DND-41 (cell line): ENCODE measurements around the gene NRP1.

Experiments used
- ATAC-seq: fragments of 200-7000 bp; cut with Tn5 transposase; 3 replicates; pipeline ENCODE4 v1.9.1; 2021; ENCODE audit warnings: low read depth; ENCODE audit not compliant: insufficient read depth
- DNase-seq: peaks from one replicate; pipeline ENCODE4 v3.0.0-alpha.2; 2020
- H2AFZ ChIP-seq: 2 replicates; pipeline ENCODE4 v1.6.0; 2012; ENCODE audit warnings: low read depth, low read length
- H3K27ac ChIP-seq: 2 replicates; pipeline ENCODE4 v1.5.1; 2012; ENCODE audit warnings: low read length, inconsistent platforms
- H3K27me3 ChIP-seq: fragments of 200-600 bp; sonication (generic); 2 replicates; pipeline ENCODE4 v1.6.0; 2012; ENCODE audit warnings: low read length, mild to moderate bottlenecking, inconsistent platforms; ENCODE audit not compliant: insufficient read depth, poor library complexity
- H3K36me3 ChIP-seq: 2 replicates; pipeline ENCODE4 v1.5.1; 2012; ENCODE audit warnings: low read length, inconsistent platforms; ENCODE audit not compliant: insufficient read depth
- H3K4me1 ChIP-seq: 2 replicates; pipeline ENCODE4 v1.5.1; 2012; ENCODE audit warnings: mild to moderate bottlenecking, low read length; ENCODE audit not compliant: insufficient read depth
- H3K4me2 ChIP-seq: 2 replicates; pipeline ENCODE4 v1.6.0; 2012; ENCODE audit warnings: mild to moderate bottlenecking, moderate library complexity, low read length, inconsistent platforms; ENCODE audit not compliant: insufficient read depth
- H3K4me3 ChIP-seq, 2 experiments: fragments of 200-600 bp in 1 of 2; shearing (Covaris generic) in 1 of 2; 2 replicates each; pipeline ENCODE4 v1.5.1; 2012 to 2016; ENCODE audit warnings: inconsistent platforms in 2 of 2, low read length in 2 of 2, mild to moderate bottlenecking in 2 of 2, low read depth in 1 of 2, moderate library complexity in 1 of 2
- H3K79me2 ChIP-seq: 2 replicates; pipeline ENCODE4 v1.6.0; 2012; ENCODE audit warnings: low read length, inconsistent platforms; ENCODE audit not compliant: insufficient read depth
- H3K9ac ChIP-seq: 2 replicates; pipeline ENCODE4 v1.6.0; 2012; ENCODE audit warnings: low read depth, mild to moderate bottlenecking, inconsistent platforms, low read length, moderate library complexity
- H3K9me3 ChIP-seq: 2 replicates; pipeline ENCODE4 v1.5.1; 2012; ENCODE audit warnings: low read length, moderate library complexity, mild to moderate bottlenecking, inconsistent platforms; ENCODE audit not compliant: insufficient read depth, severe bottlenecking
- H4K20me1 ChIP-seq: 2 replicates; pipeline ENCODE4 v1.6.0; 2012; ENCODE audit warnings: low read length; ENCODE audit not compliant: insufficient read depth
- CTCF ChIP-seq: IDR thresholded peaks from 2 replicates; pipeline ENCODE4 v1.5.1; 2012; ENCODE audit warnings: borderline replicate concordance, low read length, moderate library complexity, mild to moderate bottlenecking; ENCODE audit not compliant: poor library complexity, severe bottlenecking; ENCODE audit errors: extremely low read depth
- EZH2 ChIP-seq: IDR thresholded peaks from 3 replicates; pipeline ENCODE4 v1.6.1; 2012; ENCODE audit warnings: borderline replicate concordance, low read depth, mild to moderate bottlenecking, moderate library complexity, low read length, inconsistent platforms; ENCODE audit not compliant: severe bottlenecking

Gene NRP1

GRCh38 chr10:33229252-33229948 is 105.1 kb downstream of the NRP1 start:
- Histone ChIP-seq H3K4me2 (no peak overlapping the region), H3K27ac (no peak overlapping the region), H3K9ac (no peak overlapping the region), H4K20me1 (no peaks in the 10 kb centered on the region), H3K4me1 (no peaks in the 10 kb centered on the region), H3K79me2 (no peaks in the 10 kb centered on the region), H3K27me3 (no peaks in the 10 kb centered on the region), H3K4me3 (no peak overlapping the region), H2AFZ (no peak overlapping the region), H3K9me3 (no peaks in the 10 kb centered on the region), H3K36me3 (0 out of 2 replicates have a peak, but pooled peaks cover 3% of the 10 kb centered on the region)
- no peak for DNase-seq
- TF ChIP-seq EZH2: no peak
- TF ChIP-seq CTCF: no peak
- ATAC-seq: no peak

- no peaks in the 10 kb centered on the region for H3K4me1 ChIP-seq
- 0 out of 2 replicates have a peak, but pooled peaks cover 3% of the 10 kb centered on the region for H3K36me3 ChIP-seq
- H3K4me3 ChIP-seq: no peak overlapping the region
- H2AFZ ChIP-seq: no peak overlapping the region
- no peak for TF ChIP-seq CTCF
- no peak for TF ChIP-seq EZH2
- no peaks in the 10 kb centered on the region for H3K9me3 ChIP-seq
- no peaks in the 10 kb centered on the region for H3K79me2 ChIP-seq
- H4K20me1 ChIP-seq: no peaks in the 10 kb centered on the region
- no peak overlapping the region for H3K27ac ChIP-seq
- no peak for DNase-seq
- H3K4me2 ChIP-seq: no peak overlapping the region
- no peak for ATAC-seq
- H3K27me3 ChIP-seq: no peaks in the 10 kb centered on the region
- no peak overlapping the region for H3K9ac ChIP-seq
Observed at GRCh38 chr10:33228426-33228825, 106.0 kb downstream of the NRP1 start.

- H4K20me1 ChIP-seq: no peaks in the 10 kb centered on the region
- TF ChIP-seq CTCF: no peak
- TF ChIP-seq EZH2: no peak
- no peaks in the 10 kb centered on the region for H3K9me3 ChIP-seq
- ATAC-seq (no peak), DNase-seq (no peak)
- no peak overlapping the region for H3K4me3 ChIP-seq
- H3K36me3 ChIP-seq: 0 out of 2 replicates have a peak, but pooled peaks cover 3% of the 10 kb centered on the region
- H3K27ac ChIP-seq: no peak overlapping the region
- H3K9ac ChIP-seq: no peak overlapping the region
- no peak overlapping the region for H2AFZ ChIP-seq
- H3K27me3 ChIP-seq: no peaks in the 10 kb centered on the region
- H3K79me2 ChIP-seq: no peaks in the 10 kb centered on the region
- H3K4me2 ChIP-seq: no peak overlapping the region
- no peaks in the 10 kb centered on the region for H3K4me1 ChIP-seq
Observed at GRCh38 chr10:33227489-33227888, 107.0 kb downstream of the NRP1 start.
